HepG2 (cell line): ENCODE measurements around the gene CDCP1. TPM values are rescaled to one million over a fixed set of nuclear protein-coding genes. Genes with fewer than 3 reads are reported as not detected.

ENCODE experiments used
- ATAC-seq: fragments of 200-7000 bp; cut with Tn5 transposase; 3 replicates; pipeline ENCODE4 v1.9.1; 2020; ENCODE audit warnings: mild to moderate bottlenecking, moderate library complexity
- BruUV-seq: library from RNA; stranded (reverse); fragments of 400-500 nt; replicated peaks from 2 replicates; lab custom pipeline; 2021; lab: Mats Ljungman, UMichigan
- CTCF ChIA-PET: fragments of 300-600 bp; formaldehyde crosslinking; extraction: SDS; loops from one replicate; lab custom pipeline; 2021; ENCODE audit warnings: low total read pairs, inconsistent platforms, low intra/inter-chr PET ratio; lab: Yijun Ruan, JAX
- POLR2A ChIA-PET: fragments of 350-600 bp; sonication (Branson Sonifier 250); formaldehyde crosslinking; loops from one replicate; lab custom pipeline; 2020; ENCODE audit warnings: antibody characterized with exemption, inconsistent platforms; lab: Yijun Ruan, JAX
- DNase-seq: peaks from one replicate; pipeline ENCODE4 v3.0.0-alpha.2; 2015; ENCODE audit warnings: low spot score
- FAIRE-seq: peaks from 3 replicates; lab custom pipeline; 2011; peaks lifted over from hg19 to GRCh38; lab: Jason Lieb, UNC
- H2AFZ ChIP-seq: one replicate; pipeline ENCODE4 v1.6.1; 2011; ENCODE audit warnings: low read length, inconsistent platforms
- H3K27ac ChIP-seq: fragments of 300-600 bp; 3 replicates; pipeline ENCODE4 v1.8.0; 2011; ENCODE audit warnings: mixed run types, mild to moderate bottlenecking, mixed read lengths, low read length, inconsistent platforms; ENCODE audit not compliant: insufficient read depth; ENCODE audit errors: extremely low read length
- H3K27me3 ChIP-seq, 2 experiments: fragments of 200-600 bp in 1 of 2; 2 replicates in 1 of 2; 3 replicates in 1 of 2; pipeline versions ENCODE4 v1.6.0 to v1.8.0; 2011; ENCODE audit warnings: low read length in 2 of 2, mild to moderate bottlenecking in 2 of 2, moderate library complexity in 2 of 2, inconsistent platforms in 1 of 2; ENCODE audit not compliant: insufficient read depth in 2 of 2, control insufficient read depth in 1 of 2
- H3K36me3 ChIP-seq, 2 experiments: fragments of 200-600 bp in 1 of 2; replicated peaks in 1 of 2; 2 replicates in 1 of 2; 3 replicates in 1 of 2; pipeline versions ENCODE4 v1.5.1 to v1.8.0; 2011; ENCODE audit warnings: low read length in 2 of 2, inconsistent platforms in 1 of 2; ENCODE audit not compliant: insufficient read depth in 2 of 2, control insufficient read depth in 1 of 2
- H3K4me1 ChIP-seq: 2 replicates; pipeline ENCODE4 v1.5.1; 2012; ENCODE audit warnings: low read length, inconsistent platforms; ENCODE audit not compliant: insufficient read depth
- H3K4me2 ChIP-seq: 2 replicates; pipeline ENCODE4 v1.6.0; 2011; ENCODE audit warnings: low read depth, low read length, inconsistent platforms
- H3K4me3 ChIP-seq, 3 experiments: fragments of 200-600 bp in 1 of 3; sonication (generic), shearing (Covaris generic) in 1 of 3; replicated peaks in 1 of 3; 2 replicates each; pipeline ENCODE4 v1.5.1; 2011 to 2016; ENCODE audit warnings: low read length in 3 of 3, inconsistent platforms in 2 of 3, low read depth in 2 of 3, mild to moderate bottlenecking in 2 of 3, control low read depth in 1 of 3, mixed read lengths in 1 of 3; ENCODE audit not compliant: insufficient read depth in 1 of 3
- H3K79me2 ChIP-seq: one replicate; pipeline ENCODE4 v1.6.1; 2011; ENCODE audit warnings: low read length, inconsistent platforms; ENCODE audit not compliant: insufficient read depth
- H3K9ac ChIP-seq: 2 replicates; pipeline ENCODE4 v1.6.0; 2011; ENCODE audit warnings: mild to moderate bottlenecking, low read depth, low read length, inconsistent platforms; ENCODE audit not compliant: insufficient read depth
- H3K9me3 ChIP-seq: 2 replicates; pipeline ENCODE4 v1.5.1; 2012; ENCODE audit warnings: mild to moderate bottlenecking, low read length
- H4K20me1 ChIP-seq: 2 replicates; pipeline ENCODE4 v1.6.0; 2011; ENCODE audit warnings: inconsistent platforms, mild to moderate bottlenecking, low read length, moderate library complexity; ENCODE audit not compliant: insufficient read depth
- DPF2 ChIP-seq: sonication (generic); formaldehyde crosslinking; IDR thresholded peaks from 2 replicates; pipeline ENCODE4 v1.4.0; 2020; ENCODE audit warnings: mild to moderate bottlenecking, low read depth, missing genetic modification reagents, borderline replicate concordance
- ELF4 ChIP-seq: sonication (generic); formaldehyde crosslinking; IDR thresholded peaks from 2 replicates; pipeline ENCODE4 v1.5.0; 2020; ENCODE audit warnings: missing genetic modification reagents, mild to moderate bottlenecking, moderate library complexity, borderline replicate concordance
- GATAD2A ChIP-seq: IDR thresholded peaks from 2 replicates; pipeline ENCODE4 v1.6.1; 2016
- KDM6A ChIP-seq: IDR thresholded peaks from 2 replicates; pipeline ENCODE4 v1.6.1; 2016; ENCODE audit warnings: low read depth
- MAFF ChIP-seq: IDR thresholded peaks from 2 replicates; pipeline ENCODE4 v1.6.1; 2011; ENCODE audit warnings: low read depth, low read length, improper control_type of control experiment
- PHF20 ChIP-seq: sonication (generic); formaldehyde crosslinking; IDR thresholded peaks from 2 replicates; pipeline ENCODE4 v1.5.0; 2020; ENCODE audit warnings: mild to moderate bottlenecking, missing genetic modification reagents
- PHF21A ChIP-seq: sonication (generic); formaldehyde crosslinking; IDR thresholded peaks from 2 replicates; pipeline ENCODE4 v1.5.0; 2020; ENCODE audit warnings: mild to moderate bottlenecking, missing genetic modification reagents
- STAT6 ChIP-seq: sonication (generic); formaldehyde crosslinking; IDR thresholded peaks from 2 replicates; pipeline ENCODE4 v1.4.0; 2020; ENCODE audit warnings: missing genetic modification reagents, mild to moderate bottlenecking, borderline replicate concordance
- TOPORS ChIP-seq: sonication (generic); formaldehyde crosslinking; IDR thresholded peaks from 2 replicates; pipeline ENCODE4 v1.8.0; 2023; ENCODE audit warnings: mild to moderate bottlenecking, missing genetic modification reagents
- XBP1 ChIP-seq: sonication (generic); formaldehyde crosslinking; IDR thresholded peaks from 2 replicates; pipeline ENCODE4 v1.5.0; 2020; ENCODE audit warnings: missing genetic modification reagents
- ZGPAT ChIP-seq: IDR thresholded peaks from 2 replicates; pipeline ENCODE4 v1.6.1; 2016; ENCODE audit warnings: mild to moderate bottlenecking
- ZNF18 ChIP-seq: sonication (generic); formaldehyde crosslinking; IDR thresholded peaks from 2 replicates; pipeline ENCODE4 v1.8.0; 2022; ENCODE audit warnings: mild to moderate bottlenecking, missing genetic modification reagents; ENCODE audit not compliant: insufficient replicate concordance
- ZNF24 ChIP-seq: fragments of 450-650 bp; IDR thresholded peaks from 2 replicates; pipeline ENCODE4 v1.6.1; 2017; ENCODE audit warnings: antibody characterized with exemption, mild to moderate bottlenecking
- ZNF350 ChIP-seq: sonication (generic); formaldehyde crosslinking; IDR thresholded peaks from 2 replicates; pipeline ENCODE4 v1.4.0; 2020; ENCODE audit warnings: mild to moderate bottlenecking, low read depth, missing genetic modification reagents, borderline replicate concordance
- ZNF556 ChIP-seq: sonication (generic); formaldehyde crosslinking; IDR thresholded peaks from 2 replicates; pipeline ENCODE4 v1.4.0; 2020; ENCODE audit warnings: mild to moderate bottlenecking, missing genetic modification reagents, borderline replicate concordance
- ZNF580 ChIP-seq: IDR thresholded peaks from 2 replicates; pipeline ENCODE4 v1.6.1; 2016; ENCODE audit warnings: low read depth, borderline replicate concordance
- WGBS: methylation state at CpG from one replicate; pipeline ENCODE4 v1.1.6; 2017; ENCODE audit warnings: low lambda C conversion rate; 5-methylcytosine and 5-hydroxymethylcytosine counted together
- in situ Hi-C: cut with HindIII; loops from 2 replicates; pipeline ENCODE4 v1.10.0; 2017; ENCODE audit warnings: low pct_unique_long_range_greater_than_20kb; ENCODE audit not compliant: extremely low pct_ligation_motif_present
- intact Hi-C: fragments of 100-400 bp; cut with micrococcal nuclease; formaldehyde crosslinking; loops from one replicate; pipeline ENCODE4 v1.10.0; 2022; ENCODE audit not compliant: unreplicated experiment
- polyA plus RNA-seq, 8 experiments: library from polyadenylated mRNA; depleted of rRNA in 3 of 8; stranded (reverse) in 7 of 8; unstranded in 1 of 8; fragments of >200 nt; fragmentation: Illumina TruSeq in 4 of 8; extraction: Trizol in 4 of 8; gene quantifications; 2 replicates each; pipeline versions ENCODE4 v1.2.1 to v1.2.3, GENCODE V29; 2011 to 2016; ENCODE audit warnings: low read depth in 4 of 8, missing spikeins in 1 of 8, mixed read lengths in 1 of 8; ENCODE audit not compliant: insufficient read depth in 1 of 8
- total RNA-seq, 5 experiments: library from RNA; depleted of rRNA; stranded (reverse); fragments of >200 nt; fragmentation: Illumina TruSeq; extraction: Trizol; gene quantifications; 2 replicates each; pipeline ENCODE4 v1.2.3, GENCODE V29; 2016; ENCODE audit warnings: low read depth in 1 of 5

Gene CDCP1
- total and polyA plus RNA-seq, 2 of the 13 experiments (the other 11 are each of a cell fraction or from before 2014, with no cell fraction given), result 0.11 to 0.18 TPM

- in situ Hi-C loops (loop anchor here (5.0 to 25.0 kb wide), 2 partner anchors 177 to 452 kb away; no protein-coding TSS in a partner anchor), intact Hi-C loops (loop anchor here (5.0 kb wide), 1 partner anchor 503 kb away; no protein-coding TSS in a partner anchor)
- no peak for DNase-seq
- H3K27ac ChIP-seq, result no peak overlapping the region
- BruUV-seq, result no TSS peak
- CTCF ChIA-PET, result interaction anchor here (3.4 kb wide), 1 partner anchor 175 kb away, joined by 42 read pairs; no protein-coding TSS in a partner anchor
- no peak for ATAC-seq
- H3K9me3 ChIP-seq, result no peaks in the 10 kb centered on the region
- 53% methylated on average over 21 of the region's 64 CpGs for WGBS
- H3K79me2 ChIP-seq, result no peaks in the 10 kb centered on the region
- H3K27me3 ChIP-seq, result peaks cover 0 to 24% of the 10 kb centered on the region in 2 experiments; a peak in 3 of 5 replicates
- no peak overlapping the region for H3K9ac ChIP-seq
- H3K4me2 ChIP-seq, result no peak overlapping the region
- POLR2A ChIA-PET, result no interaction called here
- no peak overlapping the region for H2AFZ ChIP-seq
- no peaks in the 10 kb centered on the region for H3K4me1 ChIP-seq
- no peaks in the 10 kb centered on the region for H3K36me3 ChIP-seq
- FAIRE-seq, result no peak
- H4K20me1 ChIP-seq, result no peaks in the 10 kb centered on the region
- no peak overlapping the region for H3K4me3 ChIP-seq
- TF ChIP-seq ZGPAT (CRISPR knock-in tag), result no peak
- no peak for TF ChIP-seq PHF21A (CRISPR knock-in tag)
- TF ChIP-seq ZNF24, result no peak
- TF ChIP-seq STAT6, result no peak
- TF ChIP-seq PHF20, result no peak
- TF ChIP-seq ZNF556 (CRISPR knock-in tag), result no peak
- no peak for TF ChIP-seq ZNF580 (CRISPR knock-in tag)
- TF ChIP-seq ZNF18 (CRISPR knock-in tag), result no peak
- TF ChIP-seq ELF4 (CRISPR knock-in tag), result no peak
- no peak for TF ChIP-seq XBP1
- TF ChIP-seq DPF2 (CRISPR knock-in tag), result no peak
- no peak for TF ChIP-seq MAFF
- no peak for TF ChIP-seq GATAD2A (CRISPR knock-in tag)
- TF ChIP-seq ZNF350 (CRISPR knock-in tag), result no peak
- TF ChIP-seq KDM6A (CRISPR knock-in tag), result no peak
- TF ChIP-seq TOPORS (CRISPR knock-in tag), result no peak
Measured at GRCh38 chr3:45035441-45036301, 110.5 kb downstream of the CDCP1 start.
